Endothelial cell of umbilical vein (primary cell): ENCODE results near the gene RPS27. TPM values are rescaled to one million over a fixed set of nuclear protein-coding genes. Genes with fewer than 3 reads are reported as not detected.

Experiments used
- BruUV-seq: library from RNA; stranded (reverse); fragments of 400-500 nt; replicated peaks from 2 replicates; lab custom pipeline; 2021; lab: Mats Ljungman, UMichigan
- CTCF ChIA-PET: fragments of 300-600, 350-600 bp; sonication (Branson Sonifier 250); formaldehyde crosslinking; loops from one replicate; lab custom pipeline; 2021; ENCODE audit warnings: antibody characterized with exemption, inconsistent platforms; lab: Charles Lee
- POLR2A ChIA-PET: fragments of 300-600, 350-600 bp; sonication (Branson Sonifier 250); formaldehyde crosslinking; loops from one replicate; lab custom pipeline; 2021; ENCODE audit warnings: antibody characterized with exemption, inconsistent platforms; lab: Charles Lee
- DNase-seq: peaks from one replicate; pipeline ENCODE4 v3.0.0-alpha.2; 2011; ENCODE audit warnings: low read depth, low spot score
- FAIRE-seq: peaks from 2 replicates; lab custom pipeline; 2011; peaks lifted over from hg19 to GRCh38; lab: Jason Lieb, UNC
- H2AFZ ChIP-seq: 2 replicates; pipeline ENCODE4 v1.6.0; 2012; ENCODE audit warnings: low read depth, low read length, control low read depth, inconsistent platforms
- H3K27ac ChIP-seq: 2 replicates; pipeline ENCODE4 v1.5.1; 2011; ENCODE audit warnings: low read depth, mild to moderate bottlenecking, control low read depth, low read length, moderate library complexity; ENCODE audit not compliant: insufficient read depth
- H3K27me3 ChIP-seq, 2 experiments: 2 replicates each; pipeline versions ENCODE4 v1.6.0 to v1.6.1; 2011; ENCODE audit warnings: low read length in 2 of 2, mixed read lengths in 1 of 2; ENCODE audit not compliant: control insufficient read depth in 2 of 2, insufficient read depth in 2 of 2
- H3K36me3 ChIP-seq, 2 experiments: 2 replicates in 1 of 2; 3 replicates in 1 of 2; pipeline ENCODE4 v1.5.1; 2011; ENCODE audit warnings: low read length in 2 of 2, mild to moderate bottlenecking in 1 of 2, moderate library complexity in 1 of 2; ENCODE audit not compliant: control insufficient read depth in 2 of 2, insufficient read depth in 2 of 2; ENCODE audit errors: extremely low read depth in 1 of 2
- H3K4me1 ChIP-seq: 3 replicates; pipeline ENCODE4 v1.5.1; 2011; ENCODE audit warnings: mild to moderate bottlenecking, low read length; ENCODE audit not compliant: control insufficient read depth, insufficient read depth; ENCODE audit errors: extremely low read depth
- H3K4me2 ChIP-seq: 2 replicates; pipeline ENCODE4 v1.6.1; 2011; ENCODE audit warnings: low read length, control low read depth, mixed read lengths; ENCODE audit not compliant: insufficient read depth
- H3K4me3 ChIP-seq, 3 experiments: fragments of 200-600 bp in 1 of 3; sonication (generic), shearing (Covaris generic) in 1 of 3; replicated peaks in 1 of 3; 2 replicates each; pipeline ENCODE4 v1.5.1; 2011 to 2016; ENCODE audit warnings: control low read depth in 3 of 3, low read length in 3 of 3, mild to moderate bottlenecking in 2 of 3, inconsistent platforms in 1 of 3, low read depth in 1 of 3, moderate library complexity in 1 of 3; ENCODE audit not compliant: insufficient read depth in 1 of 3
- H3K79me2 ChIP-seq: 2 replicates; pipeline ENCODE4 v1.6.0; 2012; ENCODE audit warnings: low read length, inconsistent platforms; ENCODE audit not compliant: control insufficient read depth, insufficient read depth
- H3K9ac ChIP-seq: replicated peaks from 2 replicates; pipeline ENCODE3; 2011; ENCODE audit warnings: low read length, control low read depth; ENCODE audit not compliant: insufficient read depth; ENCODE audit errors: extremely low read depth
- H3K9me1 ChIP-seq: replicated peaks from 3 replicates; pipeline ENCODE4 v1.6.0; 2011; ENCODE audit warnings: mild to moderate bottlenecking, low read length; ENCODE audit not compliant: control insufficient read depth, insufficient read depth; ENCODE audit errors: extremely low read depth
- H3K9me3 ChIP-seq: replicated peaks from 2 replicates; pipeline ENCODE4 v1.5.1; 2012; ENCODE audit warnings: low read length, inconsistent platforms; ENCODE audit not compliant: control insufficient read depth, insufficient read depth
- H4K20me1 ChIP-seq: replicated peaks from 2 replicates; pipeline ENCODE3; 2011; ENCODE audit warnings: mild to moderate bottlenecking, low read length; ENCODE audit not compliant: control insufficient read depth, insufficient read depth; ENCODE audit errors: extremely low read depth
- EZH2 ChIP-seq: IDR thresholded peaks from 2 replicates; pipeline ENCODE4 v1.6.1; 2012; ENCODE audit warnings: borderline replicate concordance, low read depth, mild to moderate bottlenecking, moderate library complexity, low read length, inconsistent platforms; ENCODE audit not compliant: severe bottlenecking
- FOS ChIP-seq: IDR thresholded peaks from 2 replicates; pipeline ENCODE4 v1.6.1; 2011; ENCODE audit warnings: mild to moderate bottlenecking, low read length, moderate library complexity, borderline replicate concordance; ENCODE audit not compliant: insufficient read depth
- GATA2 ChIP-seq: IDR thresholded peaks from 2 replicates; pipeline ENCODE4 v1.7.0; 2011; ENCODE audit warnings: low read depth, mild to moderate bottlenecking, moderate library complexity, mixed read lengths, low read length; ENCODE audit not compliant: insufficient read length, insufficient read depth
- JUN ChIP-seq: IDR thresholded peaks from 2 replicates; pipeline ENCODE4 v1.6.1; 2011; ENCODE audit warnings: borderline replicate concordance, low read depth; ENCODE audit not compliant: insufficient read length, insufficient read depth
- MYC ChIP-seq: IDR thresholded peaks from one replicate; pipeline ENCODE4 v1.6.1; 2011; ENCODE audit warnings: mild to moderate bottlenecking, low read depth, low read length
- POLR2A ChIP-seq: IDR thresholded peaks from 2 replicates; pipeline ENCODE4 v1.6.1; 2012; ENCODE audit warnings: low read depth, mild to moderate bottlenecking, control low read depth, low read length
- POLR2AphosphoS5 ChIP-seq: IDR thresholded peaks from 2 replicates; pipeline ENCODE4 v1.6.1; 2012; ENCODE audit warnings: low read depth, mild to moderate bottlenecking, control low read depth, low read length, moderate library complexity; ENCODE audit not compliant: insufficient read depth
- dilution Hi-C: fragments of 300-500 bp; cut with MboI; formaldehyde crosslinking; loops from one replicate; pipeline ENCODE4 v1.15.0; 2019; ENCODE audit warnings: low sequenced_read_pairs; ENCODE audit not compliant: extremely low pct_ligation_motif_present
- intact Hi-C: fragments of 100-400 bp; cut with micrococcal nuclease; formaldehyde crosslinking; loops from one replicate; pipeline ENCODE4 v1.10.0; 2022
- polyA plus RNA-seq, 4 experiments: library from polyadenylated mRNA; depleted of rRNA in 3 of 4; stranded (reverse) in 3 of 4; unstranded in 1 of 4; fragments of >200 nt; gene quantifications; 2 replicates each; pipeline versions ENCODE4 v1.2.1 to v1.2.3, GENCODE V29; 2011 to 2012; ENCODE audit warnings: missing spikeins in 1 of 4
- total RNA-seq: library from RNA; stranded (reverse); gene quantifications from 2 replicates; pipeline ENCODE4 v1.2.3, GENCODE V29; 2021
- TF ChIP-seq, protein P1 (sequence below): IDR thresholded peaks from 2 replicates; pipeline ENCODE4 v1.6.1; 2011; ENCODE audit not compliant: insufficient read depth, insufficient read length
- TF ChIP-seq, protein P2 (sequence below), 2 donors: IDR thresholded peaks; 1 replicate in 1 of 2; 2 replicates in 1 of 2; pipeline ENCODE4 v1.5.1; 2011; ENCODE audit warnings: low read length in 2 of 2, mild to moderate bottlenecking in 2 of 2, moderate library complexity in 2 of 2, control low read depth in 1 of 2, inconsistent platforms in 1 of 2, low read depth in 1 of 2; ENCODE audit not compliant: insufficient read depth in 1 of 2; ENCODE audit errors: extremely low read depth in 1 of 2

The RPS27 gene
- total and polyA plus RNA-seq, 2 donors (not counting 3 experiments of a cell fraction or from before 2014, with no cell fraction given): 1,120 to 1,521 TPM

DNA sequence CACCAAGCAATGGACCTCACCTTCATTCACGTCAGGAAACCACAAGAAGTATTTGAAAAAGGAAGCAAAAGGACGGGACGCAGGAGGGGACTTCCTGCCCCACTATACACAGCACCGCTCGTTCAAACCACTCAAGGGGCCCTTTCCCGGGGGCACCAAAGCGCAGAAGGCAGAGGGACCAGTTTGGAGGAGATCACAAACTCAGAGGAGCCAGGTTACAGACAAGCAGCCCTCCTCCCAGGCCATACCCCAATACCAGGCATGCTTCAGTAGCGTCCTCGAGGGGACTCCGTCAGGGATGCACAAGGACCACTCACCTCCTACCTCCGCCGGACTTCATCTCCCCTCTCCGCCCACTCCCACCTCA, 32.8 kb upstream of the RPS27 start:
- Histone ChIP-seq H3K27ac (peak overlapping the region; percentile 18), H3K4me2 (peak overlapping the region; percentile 72), H3K4me1 (peaks cover 31% of the 10 kb centered on the region), H3K36me3 (peaks cover 0 to 17% of the 10 kb centered on the region in 2 experiments), H2AFZ (peak overlapping the region; percentile 22), H3K9me1 (no peaks in the 10 kb centered on the region), H4K20me1 (no peaks in the 10 kb centered on the region), H3K9ac (peak overlapping the region; percentile 72), H3K4me3 (peak overlapping the region; percentile 47 to 80 (median 75)), H3K27me3 (no peaks in the 10 kb centered on the region), H3K79me2 (peaks cover 45% of the 10 kb centered on the region), H3K9me3 (no peaks in the 10 kb centered on the region)
- DNase-seq (peak; percentile 31), FAIRE-seq (peak; percentile 63)
- BruUV-seq: no TSS peak
- intact Hi-C loops: loop anchor here (1.0 kb wide), 4 partner anchors 11 to 34 kb away; partner anchors contain the start of genes DENND4B and JTB
- dilution Hi-C loops: no loop called here
- CTCF ChIA-PET: interaction anchor here (1.5 to 4.2 kb wide), 4 partner anchors 9 to 20 kb away, joined by 4 to 25 read pairs (median 7); partner anchors contain the start of genes CREB3L4, DENND4B and JTB
- POLR2A ChIA-PET: interaction anchor here (1.2 kb wide), 1 partner anchor 76 kb away, joined by 3 read pairs; no protein-coding TSS in a partner anchor
- TF ChIP-seq EZH2 (no peak), GATA2 (no peak), POLR2AphosphoS5 (no peak), FOS (no peak), POLR2A (no peak), JUN (no peak), MYC (no peak)
- TF ChIP-seq, protein P1, sequence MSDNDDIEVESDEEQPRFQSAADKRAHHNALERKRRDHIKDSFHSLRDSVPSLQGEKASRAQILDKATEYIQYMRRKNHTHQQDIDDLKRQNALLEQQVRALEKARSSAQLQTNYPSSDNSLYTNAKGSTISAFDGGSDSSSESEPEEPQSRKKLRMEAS: no peak
- TF ChIP-seq, protein P2, sequence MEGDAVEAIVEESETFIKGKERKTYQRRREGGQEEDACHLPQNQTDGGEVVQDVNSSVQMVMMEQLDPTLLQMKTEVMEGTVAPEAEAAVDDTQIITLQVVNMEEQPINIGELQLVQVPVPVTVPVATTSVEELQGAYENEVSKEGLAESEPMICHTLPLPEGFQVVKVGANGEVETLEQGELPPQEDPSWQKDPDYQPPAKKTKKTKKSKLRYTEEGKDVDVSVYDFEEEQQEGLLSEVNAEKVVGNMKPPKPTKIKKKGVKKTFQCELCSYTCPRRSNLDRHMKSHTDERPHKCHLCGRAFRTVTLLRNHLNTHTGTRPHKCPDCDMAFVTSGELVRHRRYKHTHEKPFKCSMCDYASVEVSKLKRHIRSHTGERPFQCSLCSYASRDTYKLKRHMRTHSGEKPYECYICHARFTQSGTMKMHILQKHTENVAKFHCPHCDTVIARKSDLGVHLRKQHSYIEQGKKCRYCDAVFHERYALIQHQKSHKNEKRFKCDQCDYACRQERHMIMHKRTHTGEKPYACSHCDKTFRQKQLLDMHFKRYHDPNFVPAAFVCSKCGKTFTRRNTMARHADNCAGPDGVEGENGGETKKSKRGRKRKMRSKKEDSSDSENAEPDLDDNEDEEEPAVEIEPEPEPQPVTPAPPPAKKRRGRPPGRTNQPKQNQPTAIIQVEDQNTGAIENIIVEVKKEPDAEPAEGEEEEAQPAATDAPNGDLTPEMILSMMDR (IDR thresholded peaks at IDR 0.05; ENCODE audit: extremely low read depth in 1 of 2, insufficient read depth in 1 of 2, low read depth in 1 of 2, low read length in 2 of 2): no peak
